Astrocyte (in vitro differentiated cells and primary cell): ENCODE data around the gene RTN4RL2. TPM values are rescaled to one million over a fixed set of nuclear protein-coding genes. Genes with fewer than 3 reads are reported as not detected.

Source experiments
- DNase-seq: peaks from one replicate; pipeline ENCODE4 v3.0.0-alpha.2; 2010; ENCODE audit warnings: low read depth
- FAIRE-seq: peaks from 2 replicates; lab custom pipeline; 2011; peaks lifted over from hg19 to GRCh38; lab: Jason Lieb, UNC
- H2AFZ ChIP-seq: 2 replicates; pipeline ENCODE4 v1.6.0; 2012; ENCODE audit warnings: low read depth, low read length, inconsistent platforms
- H3K27ac ChIP-seq: 2 replicates; pipeline ENCODE4 v1.5.1; 2011; ENCODE audit warnings: low read depth, low read length, inconsistent platforms
- H3K27me3 ChIP-seq: 2 replicates; pipeline ENCODE4 v1.6.0; 2011; ENCODE audit warnings: low read length, inconsistent platforms; ENCODE audit not compliant: insufficient read depth
- H3K36me3 ChIP-seq: 2 replicates; pipeline ENCODE4 v1.5.1; 2011; ENCODE audit warnings: low read length, inconsistent platforms; ENCODE audit not compliant: insufficient read depth
- H3K4me1 ChIP-seq: 2 replicates; pipeline ENCODE4 v1.5.1; 2011; ENCODE audit warnings: low read length, inconsistent platforms; ENCODE audit not compliant: insufficient read depth
- H3K4me2 ChIP-seq: 2 replicates; pipeline ENCODE4 v1.6.0; 2012; ENCODE audit warnings: low read length, inconsistent platforms
- H3K4me3 ChIP-seq: 2 replicates; pipeline ENCODE4 v1.5.1; 2011; ENCODE audit warnings: low read depth, mild to moderate bottlenecking, low read length, inconsistent platforms; ENCODE audit not compliant: insufficient read depth
- H3K79me2 ChIP-seq: 2 replicates; pipeline ENCODE4 v1.6.0; 2012; ENCODE audit warnings: mild to moderate bottlenecking, low read length, inconsistent platforms; ENCODE audit not compliant: insufficient read depth
- H3K9ac ChIP-seq: 2 replicates; pipeline ENCODE4 v1.6.0; 2012; ENCODE audit warnings: mild to moderate bottlenecking, low read length, inconsistent platforms
- H3K9me3 ChIP-seq: 2 replicates; pipeline ENCODE4 v1.5.1; 2012; ENCODE audit warnings: low read depth, mild to moderate bottlenecking, low read length, inconsistent platforms; ENCODE audit not compliant: insufficient read depth
- H4K20me1 ChIP-seq: 2 replicates; pipeline ENCODE4 v1.6.0; 2012; ENCODE audit warnings: low read length, inconsistent platforms; ENCODE audit not compliant: insufficient read depth
- H3K27ac Mint-ChIP-seq: one replicate; pipeline ENCODE4 v1.8.0; 2021; ENCODE audit warnings: mild to moderate bottlenecking, mixed read lengths; ENCODE audit not compliant: unreplicated experiment
- H3K27me3 Mint-ChIP-seq: one replicate; pipeline ENCODE4 v1.8.0; 2021; ENCODE audit warnings: low read depth, mixed read lengths; ENCODE audit not compliant: unreplicated experiment
- H3K36me3 Mint-ChIP-seq: one replicate; pipeline ENCODE4 v1.8.0; 2021; ENCODE audit warnings: low read depth, mixed read lengths; ENCODE audit not compliant: unreplicated experiment
- H3K4me1 Mint-ChIP-seq: one replicate; pipeline ENCODE4 v1.8.0; 2021; ENCODE audit warnings: low read depth, mixed read lengths; ENCODE audit not compliant: unreplicated experiment
- H3K4me3 Mint-ChIP-seq: one replicate; pipeline ENCODE4 v1.8.0; 2021; ENCODE audit warnings: mild to moderate bottlenecking, moderate library complexity, mixed read lengths; ENCODE audit not compliant: unreplicated experiment
- H3K9me3 Mint-ChIP-seq: one replicate; pipeline ENCODE4 v1.8.0; 2021; ENCODE audit warnings: mild to moderate bottlenecking, mixed read lengths; ENCODE audit not compliant: unreplicated experiment
- CTCF ChIP-seq: IDR thresholded peaks from 2 replicates; pipeline ENCODE4 v1.5.1; 2011; ENCODE audit warnings: low read depth, mild to moderate bottlenecking, inconsistent platforms, low read length, moderate library complexity; ENCODE audit not compliant: insufficient read depth
- EZH2 ChIP-seq: IDR thresholded peaks from 2 replicates; pipeline ENCODE4 v1.6.1; 2012; ENCODE audit warnings: mild to moderate bottlenecking, low read length, inconsistent platforms; ENCODE audit not compliant: insufficient read depth
- total RNA-seq: library from RNA; stranded (reverse); gene quantifications from 2 replicates; pipeline ENCODE4 v1.2.1, GENCODE V29; 2021

Gene RTN4RL2
- total RNA-seq, 1 donor from 2014 or later, result 0.50 TPM

- H3K27ac ChIP-seq, result no peak overlapping the region
- no peak for FAIRE-seq
- no peak overlapping the region for H3K4me2 ChIP-seq
- no peaks in the 10 kb centered on the region for H3K4me1 Mint-ChIP-seq
- peaks cover 72% of the 10 kb centered on the region for H3K27me3 Mint-ChIP-seq
- H3K36me3 ChIP-seq, result no peaks in the 10 kb centered on the region
- H2AFZ ChIP-seq, result no peak overlapping the region
- TF ChIP-seq EZH2 (no peak), CTCF (no peak)
- no peak overlapping the region for H3K27ac Mint-ChIP-seq
- DNase-seq, result no peak
- no peaks in the 10 kb centered on the region for H4K20me1 ChIP-seq
- no peaks in the 10 kb centered on the region for H3K36me3 Mint-ChIP-seq
- peaks cover 4% of the 10 kb centered on the region for H3K9me3 Mint-ChIP-seq
- no peaks in the 10 kb centered on the region for H3K79me2 ChIP-seq
- H3K27me3 ChIP-seq, result peaks cover 55% of the 10 kb centered on the region
- no peak overlapping the region for H3K4me3 Mint-ChIP-seq
- H3K9ac ChIP-seq, result no peak overlapping the region
- peaks cover 7% of the 10 kb centered on the region for H3K4me1 ChIP-seq
- H3K9me3 ChIP-seq, result no peaks in the 10 kb centered on the region
- H3K4me3 ChIP-seq, result no peak overlapping the region
These were observed 21.0 kb downstream of the RTN4RL2 start for GRCh38 chr11:57481315-57481714.

- Histone ChIP-seq H3K36me3 (no peaks in the 10 kb centered on the region), H3K79me2 (no peaks in the 10 kb centered on the region), H3K4me3 (no peak overlapping the region), H3K27me3 (peaks cover 49% of the 10 kb centered on the region), H3K4me1 (peaks cover 7% of the 10 kb centered on the region), H3K9ac (no peak overlapping the region), H4K20me1 (no peaks in the 10 kb centered on the region), H2AFZ (no peak overlapping the region), H3K27ac (no peak overlapping the region), H3K9me3 (no peaks in the 10 kb centered on the region), H3K4me2 (peak overlapping the region; percentile 84)
- Mint-ChIP-seq H3K9me3 (peaks cover 4% of the 10 kb centered on the region), H3K4me1 (no peaks in the 10 kb centered on the region), H3K27ac (no peak overlapping the region), H3K4me3 (no peak overlapping the region), H3K36me3 (no peaks in the 10 kb centered on the region), H3K27me3 (peaks cover 67% of the 10 kb centered on the region)
- FAIRE-seq (no peak), DNase-seq (no peak)
- TF ChIP-seq EZH2 (peak; percentile 85), CTCF (no peak)
These were observed 21.8 kb downstream of the RTN4RL2 start for GRCh38 chr11:57481915-57482781.
